MM.1S (cell line): ENCODE measurements around the gene BORCS8.
A peak's percentile ranks its signal among the peaks of the same experiment; 100 is the strongest.
"Not testable (repeated sequence)": the region's sequence is repeated elsewhere in the genome, so short reads cannot be mapped to it uniquely, and the experiment has no call there.

Experiments used
- DNase-seq: peaks from one replicate; pipeline ENCODE4 v3.0.0-alpha.2; 2015
- H2AFZ ChIP-seq: fragments of 300-600 bp; sonication (generic); 2 replicates; pipeline ENCODE4 v1.6.0; 2016; ENCODE audit warnings: antibody characterized with exemption, low read length
- H3F3A ChIP-seq: fragments of 300-600 bp; sonication (generic); 2 replicates; pipeline ENCODE4 v1.6.1; 2016; ENCODE audit warnings: mild to moderate bottlenecking, antibody characterized with exemption, low read length, moderate library complexity, mixed read lengths; ENCODE audit not compliant: insufficient read depth
- H3K27ac ChIP-seq: fragments of 300-600 bp; sonication (generic); 2 replicates; pipeline ENCODE4 v1.5.1; 2016; ENCODE audit warnings: mild to moderate bottlenecking, low read length
- H3K27me3 ChIP-seq: fragments of 300-600 bp; sonication (generic); replicated peaks from 2 replicates; pipeline ENCODE4 v1.6.0; 2016; ENCODE audit warnings: low read length; ENCODE audit not compliant: insufficient read depth
- H3K36me3 ChIP-seq: fragments of 300-600 bp; sonication (generic); replicated peaks from 2 replicates; pipeline ENCODE4 v1.6.1; 2016; ENCODE audit warnings: mild to moderate bottlenecking, low read length, mixed read lengths; ENCODE audit not compliant: insufficient read depth
- H3K4me1 ChIP-seq: fragments of 300-600 bp; sonication (generic); 2 replicates; pipeline ENCODE4 v1.6.1; 2016; ENCODE audit warnings: low read length, mixed read lengths
- H3K4me2 ChIP-seq: fragments of 300-600 bp; sonication (generic); 2 replicates; pipeline ENCODE4 v1.6.0; 2016; ENCODE audit warnings: low read depth, low read length
- H3K4me3 ChIP-seq: fragments of 300-600 bp; sonication (generic); 2 replicates; pipeline ENCODE4 v1.5.1; 2016; ENCODE audit warnings: low read length, mixed read lengths
- H3K79me2 ChIP-seq: fragments of 300-600 bp; sonication (generic); 2 replicates; pipeline ENCODE4 v1.6.1; 2016; ENCODE audit warnings: mixed run types, low read length, mixed read lengths
- H3K9ac ChIP-seq: fragments of 300-600 bp; sonication (generic); 2 replicates; pipeline ENCODE4 v1.6.1; 2016; ENCODE audit warnings: low read length, mixed read lengths
- H3K9me2 ChIP-seq: fragments of 300-600 bp; sonication (generic); replicated peaks from 2 replicates; pipeline ENCODE4 v1.6.1; 2016; ENCODE audit warnings: mild to moderate bottlenecking, low read length, mixed read lengths; ENCODE audit not compliant: insufficient read depth
- H3K9me3 ChIP-seq: fragments of 300-600 bp; sonication (generic); replicated peaks from 2 replicates; pipeline ENCODE4 v1.6.1; 2016; ENCODE audit warnings: mild to moderate bottlenecking, low read length, mixed read lengths; ENCODE audit not compliant: insufficient read depth
- H4K20me1 ChIP-seq: fragments of 300-600 bp; sonication (generic); 2 replicates; pipeline ENCODE4 v1.6.1; 2016; ENCODE audit warnings: mild to moderate bottlenecking, low read length, moderate library complexity, mixed read lengths; ENCODE audit not compliant: insufficient read depth
- EZH2 ChIP-seq: fragments of 300-600 bp; sonication (generic); optimal IDR thresholded peaks from 2 replicates; pipeline ENCODE3; 2017; ENCODE audit warnings: low read depth, mild to moderate bottlenecking, antibody characterized with exemption, low read length, mixed read lengths
- EZH2phosphoT487 ChIP-seq: fragments of 300-600 bp; sonication (generic); IDR thresholded peaks from 2 replicates; pipeline ENCODE4 v1.6.1; 2018; ENCODE audit warnings: antibody characterized with exemption, low read length
- TF ChIP-seq, protein P1 (sequence below): fragments of 300-600 bp; sonication (generic); IDR thresholded peaks from 2 replicates; pipeline ENCODE4 v1.5.1; 2016; ENCODE audit warnings: antibody characterized with exemption, low read length, mixed read lengths

The BORCS8 gene

DNA sequence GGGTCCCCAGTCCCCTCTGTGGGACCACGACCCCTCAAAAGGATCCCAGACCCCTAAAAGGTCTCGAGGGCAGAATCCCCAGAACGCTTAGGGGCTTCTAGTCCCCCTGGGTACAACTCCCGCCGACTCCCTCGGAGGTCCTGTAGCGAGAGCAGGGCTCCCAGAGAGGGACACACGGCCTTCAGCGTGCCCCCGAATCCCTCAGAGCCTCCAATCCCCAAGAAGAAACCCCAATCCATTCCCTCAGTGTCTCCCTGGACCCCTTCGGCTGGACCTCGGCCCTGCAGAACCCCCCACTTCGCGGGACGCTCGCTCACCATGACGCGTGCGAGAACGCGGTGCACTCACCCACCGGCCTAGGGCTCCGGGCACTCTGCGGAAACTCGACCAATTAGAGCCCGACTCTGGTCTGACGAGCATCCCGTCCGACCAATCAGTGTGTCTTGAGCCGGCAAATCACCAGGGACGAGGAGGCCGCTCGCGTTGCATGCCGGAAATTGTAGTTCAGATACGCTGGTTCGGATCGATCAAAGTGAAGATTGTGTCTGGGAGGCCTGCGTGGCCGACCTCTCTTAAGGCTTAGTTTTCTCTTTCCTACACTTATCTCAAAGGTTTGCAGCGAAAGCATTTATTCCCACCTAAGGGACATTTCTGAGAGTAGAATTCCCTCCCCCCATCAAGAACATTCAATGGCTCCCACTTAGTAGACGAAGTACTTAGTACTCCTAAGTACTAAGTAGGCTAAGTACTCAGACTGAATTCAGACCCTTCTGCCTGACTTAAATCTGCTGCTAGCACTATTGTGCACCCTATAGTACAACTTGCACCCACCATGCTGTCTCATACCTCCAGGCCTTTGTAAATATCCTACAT is 53.6 kb downstream of the BORCS8 start, which contains the start of gene TMEM161A:
Gene TMEM161A (minus strand): TSS at position 370 of the 873 bp plus-strand sequence. CDS start 50 bp downstream, at position 320.
- H3K27ac ChIP-seq: no peak within 1 kb of the TSS
- peaks cover 5% of the 10 kb centered on the region for H3K4me1 ChIP-seq
- no peaks in the 10 kb centered on the region for H3K9me3 ChIP-seq
- peak within 1 kb of the TSS; percentile 97 for H3K4me2 ChIP-seq
- no peaks in the 10 kb centered on the region for H3K36me3 ChIP-seq
- no peaks in the 10 kb centered on the region for H3F3A ChIP-seq
- peak within 1 kb of the TSS; percentile 87 for H2AFZ ChIP-seq
- DNase-seq: peak; percentile 99
- peak within 1 kb of the TSS; percentile 73 for H3K4me3 ChIP-seq
- no peaks in the 10 kb centered on the region for H3K27me3 ChIP-seq
- TF ChIP-seq, protein P1, sequence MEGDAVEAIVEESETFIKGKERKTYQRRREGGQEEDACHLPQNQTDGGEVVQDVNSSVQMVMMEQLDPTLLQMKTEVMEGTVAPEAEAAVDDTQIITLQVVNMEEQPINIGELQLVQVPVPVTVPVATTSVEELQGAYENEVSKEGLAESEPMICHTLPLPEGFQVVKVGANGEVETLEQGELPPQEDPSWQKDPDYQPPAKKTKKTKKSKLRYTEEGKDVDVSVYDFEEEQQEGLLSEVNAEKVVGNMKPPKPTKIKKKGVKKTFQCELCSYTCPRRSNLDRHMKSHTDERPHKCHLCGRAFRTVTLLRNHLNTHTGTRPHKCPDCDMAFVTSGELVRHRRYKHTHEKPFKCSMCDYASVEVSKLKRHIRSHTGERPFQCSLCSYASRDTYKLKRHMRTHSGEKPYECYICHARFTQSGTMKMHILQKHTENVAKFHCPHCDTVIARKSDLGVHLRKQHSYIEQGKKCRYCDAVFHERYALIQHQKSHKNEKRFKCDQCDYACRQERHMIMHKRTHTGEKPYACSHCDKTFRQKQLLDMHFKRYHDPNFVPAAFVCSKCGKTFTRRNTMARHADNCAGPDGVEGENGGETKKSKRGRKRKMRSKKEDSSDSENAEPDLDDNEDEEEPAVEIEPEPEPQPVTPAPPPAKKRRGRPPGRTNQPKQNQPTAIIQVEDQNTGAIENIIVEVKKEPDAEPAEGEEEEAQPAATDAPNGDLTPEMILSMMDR: no peak
- no peak for TF ChIP-seq EZH2phosphoT487
- TF ChIP-seq EZH2: no peak
- H3K9ac ChIP-seq: peak within 1 kb of the TSS; percentile 71
- H3K79me2 ChIP-seq: peaks cover 11% of the 10 kb centered on the region
- H4K20me1 ChIP-seq: no peaks in the 10 kb centered on the region
- no peaks in the 10 kb centered on the region for H3K9me2 ChIP-seq

GRCh38 chr19:19137556-19138108 is 54.3 kb downstream of the BORCS8 start:
- no peaks in the 10 kb centered on the region for H3K9me3 ChIP-seq
- H2AFZ ChIP-seq: peak overlapping the region; percentile 87
- no peaks in the 10 kb centered on the region for H4K20me1 ChIP-seq
- H3K27ac ChIP-seq: no peak overlapping the region
- H3K4me1 ChIP-seq: peaks cover 5% of the 10 kb centered on the region
- no peaks in the 10 kb centered on the region for H3K36me3 ChIP-seq
- H3K9ac ChIP-seq: peak overlapping the region; percentile 71
- no peaks in the 10 kb centered on the region for H3K9me2 ChIP-seq
- H3K4me3 ChIP-seq: peak overlapping the region; percentile 73
- DNase-seq: no peak
- H3K79me2 ChIP-seq: peaks cover 11% of the 10 kb centered on the region
- no peaks in the 10 kb centered on the region for H3F3A ChIP-seq
- TF ChIP-seq, protein P1: no peak
- TF ChIP-seq EZH2phosphoT487: no peak
- TF ChIP-seq EZH2: no peak
- no peaks in the 10 kb centered on the region for H3K27me3 ChIP-seq
- peak overlapping the region; percentile 97 for H3K4me2 ChIP-seq

GRCh38 chr19:19135713-19136112 is 56.2 kb downstream of the BORCS8 start:
- H3K9me3 ChIP-seq, H2AFZ ChIP-seq, H4K20me1 ChIP-seq, DNase-seq, H3K4me1 ChIP-seq, H3F3A ChIP-seq, H3K4me3 ChIP-seq, H3K4me2 ChIP-seq, H3K27me3 ChIP-seq, H3K27ac ChIP-seq, H3K36me3 ChIP-seq, H3K9me2 ChIP-seq, H3K9ac ChIP-seq: not testable (repeated sequence)
- peaks cover 11% of the 10 kb centered on the region for H3K79me2 ChIP-seq
